HG02885 (cell line): ENCODE measurements around the gene RNFT2.

Source experiments
- ATAC-seq: cut with Tn5 transposase; IDR thresholded peaks from one replicate; pipeline ENCODE4 v1.9.1; 2021; ENCODE audit warnings: mild to moderate bottlenecking; ENCODE audit not compliant: unreplicated experiment, poor library complexity

Gene RNFT2

DNA sequence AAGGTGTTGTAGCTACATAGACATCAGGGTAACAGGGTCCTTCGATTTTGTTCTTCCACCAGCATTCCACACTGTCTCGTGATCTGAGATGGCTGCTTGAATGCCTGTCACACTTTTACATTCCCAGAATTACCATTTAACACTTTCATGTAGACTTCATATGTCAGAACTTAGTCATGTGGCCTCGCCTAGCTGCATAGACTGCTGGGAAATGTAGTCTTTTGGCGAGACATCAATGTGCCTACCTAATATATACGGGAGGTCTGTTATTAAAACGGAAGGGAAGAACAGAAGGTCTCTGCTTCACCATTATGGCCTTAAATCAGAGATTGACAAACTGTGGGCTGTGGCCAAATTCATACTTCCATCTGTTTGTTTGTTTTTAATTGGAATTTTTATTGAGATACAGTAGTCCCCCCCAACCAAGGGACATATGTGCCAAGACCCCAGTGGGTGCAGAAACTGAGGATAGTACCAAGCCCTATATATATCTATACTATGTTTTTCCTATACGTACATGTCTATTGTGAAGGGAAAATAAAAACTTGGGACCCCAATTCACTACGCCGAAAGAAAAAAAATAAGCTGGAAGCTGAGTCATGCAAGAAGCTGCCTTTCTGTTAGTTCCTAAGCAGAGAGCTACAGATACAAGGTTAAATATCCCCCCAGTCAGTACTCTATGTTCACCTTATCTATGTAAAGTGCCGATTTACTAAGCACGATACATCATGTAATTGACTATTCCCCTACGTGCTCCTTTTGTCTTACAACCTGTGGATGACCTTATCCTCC, 154.4 kb downstream of the RNFT2 start:
- ATAC-seq, result no peak

DNA sequence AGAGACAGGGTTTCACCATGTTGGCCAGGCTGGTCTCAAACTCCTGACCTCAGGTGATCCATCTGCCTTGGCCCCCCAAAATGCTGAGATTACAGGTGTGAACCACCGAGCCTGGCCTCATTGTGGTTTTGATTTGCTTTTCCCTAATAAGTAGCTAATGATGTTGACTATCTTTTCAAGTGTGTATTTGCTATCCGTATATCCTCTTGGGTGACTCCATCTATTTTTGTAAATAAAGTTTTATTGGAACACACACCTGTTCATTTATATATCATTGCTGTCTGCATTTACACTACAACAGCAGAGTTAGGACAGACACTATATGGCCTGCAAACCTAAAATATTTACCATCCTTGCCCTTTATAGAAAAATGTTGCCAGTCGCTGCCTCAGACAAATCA, 156.8 kb downstream of the RNFT2 start:
- ATAC-seq, result no peak

DNA sequence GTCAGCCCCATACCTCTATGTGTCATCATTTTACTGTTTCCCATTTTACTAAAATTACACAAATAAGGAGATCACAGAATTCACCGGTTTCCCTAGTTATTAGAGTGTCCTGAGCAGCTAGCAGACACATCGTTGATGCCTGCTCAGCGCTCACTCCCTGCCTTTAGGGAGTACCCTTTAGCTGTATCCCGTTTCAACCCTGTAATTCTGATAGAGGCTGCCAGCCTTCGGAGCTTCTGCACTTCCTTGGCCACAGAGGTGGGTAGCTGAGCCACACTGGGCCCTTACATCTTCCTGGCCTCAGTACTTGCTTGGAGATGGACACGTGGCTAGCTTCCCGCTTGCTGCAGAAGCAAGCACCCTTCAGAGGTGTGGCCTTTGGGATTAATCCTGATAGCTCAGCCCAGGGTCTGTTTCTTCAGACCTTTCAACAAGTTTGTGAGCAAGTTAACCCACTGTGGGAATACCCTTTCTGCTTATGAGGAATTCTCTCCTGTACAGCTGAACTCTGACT, 158.4 kb downstream of the RNFT2 start:
- no peak for ATAC-seq

DNA sequence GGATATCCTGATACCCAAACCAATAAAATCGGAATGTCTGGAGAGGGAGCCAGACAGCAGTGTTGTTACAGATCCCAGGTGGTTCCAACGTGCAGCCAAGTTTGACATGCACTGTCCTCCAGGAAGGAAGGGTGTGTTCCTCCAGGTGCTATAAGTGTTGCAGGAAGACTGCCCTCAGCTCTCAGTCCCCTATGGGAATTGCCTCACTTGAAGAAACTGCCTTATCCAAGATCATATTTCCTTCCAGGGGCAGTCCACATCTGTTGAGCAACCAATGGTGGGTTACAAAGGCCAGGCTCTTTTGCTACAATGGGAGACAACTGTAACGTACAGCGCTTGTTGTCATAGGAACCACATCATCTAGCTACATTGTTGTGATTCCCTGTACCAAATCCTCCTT, 159.4 kb downstream of the RNFT2 start:
- ATAC-seq, result no peak

DNA sequence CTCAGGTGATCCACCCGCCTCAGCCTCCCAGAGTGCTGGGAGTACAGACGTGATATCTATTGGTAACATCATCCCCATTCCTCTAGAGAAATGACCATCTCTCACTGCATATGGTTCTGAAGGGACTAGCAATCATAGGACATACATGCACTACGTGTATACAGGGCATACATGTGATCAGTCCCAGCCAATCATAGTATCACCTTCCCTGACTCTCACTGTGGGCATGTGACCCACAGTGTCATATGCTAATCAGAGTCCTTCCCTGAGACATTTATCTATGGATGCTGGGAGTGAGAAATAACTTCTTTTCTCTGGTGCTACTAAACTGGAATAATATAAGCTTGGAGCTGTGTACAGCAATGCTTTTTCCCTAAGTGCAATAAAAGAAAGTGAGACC, 160.6 kb downstream of the RNFT2 start:
- ATAC-seq, result no peak

DNA sequence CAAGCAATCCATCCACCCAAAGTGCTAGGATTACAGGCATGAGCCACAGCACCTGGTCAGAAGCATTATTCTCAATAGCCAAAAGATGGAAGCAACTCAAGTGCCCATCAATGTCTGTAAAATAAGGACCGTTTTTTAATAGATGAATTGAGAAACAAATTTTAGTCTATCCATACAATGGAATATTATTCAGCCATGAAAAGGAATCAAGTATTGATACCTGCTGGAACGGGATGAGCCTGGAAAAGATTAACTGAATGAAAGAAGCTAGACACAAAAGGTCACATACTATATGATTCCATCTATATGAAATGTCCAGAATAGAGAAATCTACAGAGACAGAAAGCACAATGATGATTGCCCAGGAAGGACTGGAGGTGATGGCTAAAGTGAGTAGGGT, 163.5 kb downstream of the RNFT2 start:
- no peak for ATAC-seq
